HepG2 (cell line): ENCODE data around the gene ARF4. TPM values are rescaled to one million over a fixed set of nuclear protein-coding genes. Genes with fewer than 3 reads are reported as not detected.
A peak's percentile ranks its signal among the peaks of the same experiment; 100 is the strongest.

Source experiments
- BORCS8-MEF2B ChIP-seq: sonication (generic); formaldehyde crosslinking; IDR thresholded peaks from 2 replicates; pipeline ENCODE4 v1.8.0; 2022; ENCODE audit warnings: mild to moderate bottlenecking, missing genetic modification reagents
- CENPT ChIP-seq: sonication (generic); formaldehyde crosslinking; IDR thresholded peaks from 2 replicates; pipeline ENCODE4 v1.8.0; 2022; ENCODE audit warnings: low read depth, mild to moderate bottlenecking, moderate library complexity, missing genetic modification reagents
- DPF2 ChIP-seq: sonication (generic); formaldehyde crosslinking; IDR thresholded peaks from 2 replicates; pipeline ENCODE4 v1.4.0; 2020; ENCODE audit warnings: mild to moderate bottlenecking, low read depth, missing genetic modification reagents, borderline replicate concordance
- FOSL2 ChIP-seq: sonication (generic); formaldehyde crosslinking; IDR thresholded peaks from 2 replicates; pipeline ENCODE4 v1.4.0; 2020; ENCODE audit warnings: missing genetic modification reagents
- NAIF1 ChIP-seq: sonication (generic); formaldehyde crosslinking; IDR thresholded peaks from 2 replicates; pipeline ENCODE4 v1.5.0; 2020; ENCODE audit warnings: mild to moderate bottlenecking, missing genetic modification reagents, borderline replicate concordance
- PAX8 ChIP-seq: sonication (generic); formaldehyde crosslinking; IDR thresholded peaks from 2 replicates; pipeline ENCODE4 v1.8.0; 2022; ENCODE audit warnings: mild to moderate bottlenecking, missing genetic modification reagents, borderline replicate concordance
- U2AF2 ChIP-seq: fragments of 200-400 bp; formaldehyde crosslinking; IDR thresholded peaks from 2 replicates; pipeline ENCODE4 v1.6.1; 2017; ENCODE audit warnings: low read depth, mild to moderate bottlenecking, low read length
- ZNF547 ChIP-seq: sonication (generic); formaldehyde crosslinking; IDR thresholded peaks from 2 replicates; pipeline ENCODE4 v1.5.1; 2020; ENCODE audit warnings: mild to moderate bottlenecking, missing genetic modification reagents
- ZNF570 ChIP-seq: sonication (generic); formaldehyde crosslinking; IDR thresholded peaks from 2 replicates; pipeline ENCODE4 v1.4.0; 2020; ENCODE audit warnings: mild to moderate bottlenecking, missing genetic modification reagents, borderline replicate concordance
- ZNF607 ChIP-seq: sonication (generic); formaldehyde crosslinking; IDR thresholded peaks from 2 replicates; pipeline ENCODE4 v1.5.1; 2020; ENCODE audit warnings: missing genetic modification reagents, mild to moderate bottlenecking, borderline replicate concordance
- ZNF615 ChIP-seq: sonication (generic); formaldehyde crosslinking; IDR thresholded peaks from 2 replicates; pipeline ENCODE4 v1.5.0; 2020; ENCODE audit warnings: mild to moderate bottlenecking, missing genetic modification reagents, borderline replicate concordance
- polyA plus RNA-seq, 8 experiments: library from polyadenylated mRNA; depleted of rRNA in 3 of 8; stranded (reverse) in 7 of 8; unstranded in 1 of 8; fragments of >200 nt; fragmentation: Illumina TruSeq in 4 of 8; extraction: Trizol in 4 of 8; gene quantifications; 2 replicates each; pipeline versions ENCODE4 v1.2.1 to v1.2.3, GENCODE V29; 2011 to 2016; ENCODE audit warnings: low read depth in 4 of 8, missing spikeins in 1 of 8, mixed read lengths in 1 of 8; ENCODE audit not compliant: insufficient read depth in 1 of 8
- total RNA-seq, 5 experiments: library from RNA; depleted of rRNA; stranded (reverse); fragments of >200 nt; fragmentation: Illumina TruSeq; extraction: Trizol; gene quantifications; 2 replicates each; pipeline ENCODE4 v1.2.3, GENCODE V29; 2016; ENCODE audit warnings: low read depth in 1 of 5
- TF ChIP-seq, protein P1 (sequence below): sonication (generic); formaldehyde crosslinking; IDR thresholded peaks from 2 replicates; pipeline ENCODE4 v1.5.0; 2020; ENCODE audit warnings: mild to moderate bottlenecking, missing genetic modification reagents
- TF ChIP-seq, protein P2 (sequence below): sonication (generic); formaldehyde crosslinking; IDR thresholded peaks from 2 replicates; pipeline ENCODE4 v1.9.0; 2021; ENCODE audit warnings: missing genetic modification reagents, borderline replicate concordance
- TF ChIP-seq, protein P3 (sequence below): sonication (generic); formaldehyde crosslinking; IDR thresholded peaks from 2 replicates; pipeline ENCODE4 v1.4.0; 2020; ENCODE audit warnings: mild to moderate bottlenecking, missing genetic modification reagents, borderline replicate concordance
- TF ChIP-seq, protein P4 (sequence below): sonication (generic); formaldehyde crosslinking; IDR thresholded peaks from 2 replicates; pipeline ENCODE4 v1.5.0; 2020; ENCODE audit warnings: missing genetic modification reagents
- TF ChIP-seq, protein P5 (sequence below): sonication (generic); formaldehyde crosslinking; IDR thresholded peaks from 2 replicates; pipeline ENCODE4 v1.4.0; 2020; ENCODE audit warnings: missing genetic modification reagents, mild to moderate bottlenecking, borderline replicate concordance

ARF4 gene
- total and polyA plus RNA-seq, 2 of the 13 experiments (the other 11 are each of a cell fraction or from before 2014, with no cell fraction given), result 184 to 250 TPM

DNA sequence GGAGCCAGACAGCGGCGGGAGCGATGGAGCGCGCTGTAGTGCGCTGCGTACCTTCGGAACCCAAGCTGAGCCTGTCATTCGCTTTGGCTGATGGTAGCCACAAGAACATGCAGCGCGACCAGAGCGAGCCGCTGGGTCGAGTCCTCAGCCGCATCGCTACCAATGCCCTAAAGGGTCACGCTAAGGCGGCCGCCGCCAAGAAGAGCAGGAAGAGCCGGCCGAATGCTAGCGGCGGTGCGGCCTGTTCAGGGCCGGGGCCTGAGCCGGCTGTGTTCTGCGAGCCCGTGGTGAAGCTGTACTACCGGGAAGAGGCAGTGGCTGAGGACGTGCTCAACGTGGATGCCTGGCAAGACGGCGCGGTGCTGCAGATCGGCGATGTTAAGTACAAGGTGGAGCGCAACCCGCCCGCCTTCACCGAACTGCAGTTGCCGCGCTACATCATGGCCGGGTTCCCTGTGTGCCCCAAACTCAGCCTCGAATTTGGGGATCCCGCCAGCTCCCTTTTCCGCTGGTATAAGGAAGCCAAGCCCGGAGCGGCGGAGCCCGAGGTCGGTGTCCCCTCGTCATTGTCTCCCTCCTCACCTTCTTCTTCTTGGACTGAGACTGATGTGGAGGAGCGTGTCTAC, 40.6 kb downstream of the ARF4 start (continued):
- TF ChIP-seq, protein P1, sequence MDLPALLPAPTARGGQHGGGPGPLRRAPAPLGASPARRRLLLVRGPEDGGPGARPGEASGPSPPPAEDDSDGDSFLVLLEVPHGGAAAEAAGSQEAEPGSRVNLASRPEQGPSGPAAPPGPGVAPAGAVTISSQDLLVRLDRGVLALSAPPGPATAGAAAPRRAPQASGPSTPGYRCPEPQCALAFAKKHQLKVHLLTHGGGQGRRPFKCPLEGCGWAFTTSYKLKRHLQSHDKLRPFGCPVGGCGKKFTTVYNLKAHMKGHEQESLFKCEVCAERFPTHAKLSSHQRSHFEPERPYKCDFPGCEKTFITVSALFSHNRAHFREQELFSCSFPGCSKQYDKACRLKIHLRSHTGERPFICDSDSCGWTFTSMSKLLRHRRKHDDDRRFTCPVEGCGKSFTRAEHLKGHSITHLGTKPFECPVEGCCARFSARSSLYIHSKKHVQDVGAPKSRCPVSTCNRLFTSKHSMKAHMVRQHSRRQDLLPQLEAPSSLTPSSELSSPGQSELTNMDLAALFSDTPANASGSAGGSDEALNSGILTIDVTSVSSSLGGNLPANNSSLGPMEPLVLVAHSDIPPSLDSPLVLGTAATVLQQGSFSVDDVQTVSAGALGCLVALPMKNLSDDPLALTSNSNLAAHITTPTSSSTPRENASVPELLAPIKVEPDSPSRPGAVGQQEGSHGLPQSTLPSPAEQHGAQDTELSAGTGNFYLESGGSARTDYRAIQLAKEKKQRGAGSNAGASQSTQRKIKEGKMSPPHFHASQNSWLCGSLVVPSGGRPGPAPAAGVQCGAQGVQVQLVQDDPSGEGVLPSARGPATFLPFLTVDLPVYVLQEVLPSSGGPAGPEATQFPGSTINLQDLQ (CRISPR knock-in tag), result no peak
- TF ChIP-seq FOSL2 (CRISPR knock-in tag) (no peak), ZNF570 (CRISPR knock-in tag) (no peak), ZNF607 (CRISPR knock-in tag) (no peak), U2AF2 (no peak), CENPT (CRISPR knock-in tag) (no peak), ZNF547 (CRISPR knock-in tag) (no peak), NAIF1 (no peak), ZNF615 (CRISPR knock-in tag) (no peak), PAX8 (CRISPR knock-in tag) (no peak), DPF2 (CRISPR knock-in tag) (no peak), BORCS8-MEF2B (no peak)
- TF ChIP-seq, protein P2, sequence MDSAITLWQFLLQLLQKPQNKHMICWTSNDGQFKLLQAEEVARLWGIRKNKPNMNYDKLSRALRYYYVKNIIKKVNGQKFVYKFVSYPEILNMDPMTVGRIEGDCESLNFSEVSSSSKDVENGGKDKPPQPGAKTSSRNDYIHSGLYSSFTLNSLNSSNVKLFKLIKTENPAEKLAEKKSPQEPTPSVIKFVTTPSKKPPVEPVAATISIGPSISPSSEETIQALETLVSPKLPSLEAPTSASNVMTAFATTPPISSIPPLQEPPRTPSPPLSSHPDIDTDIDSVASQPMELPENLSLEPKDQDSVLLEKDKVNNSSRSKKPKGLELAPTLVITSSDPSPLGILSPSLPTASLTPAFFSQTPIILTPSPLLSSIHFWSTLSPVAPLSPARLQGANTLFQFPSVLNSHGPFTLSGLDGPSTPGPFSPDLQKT (CRISPR knock-in tag), result no peak
- TF ChIP-seq, protein P3, sequence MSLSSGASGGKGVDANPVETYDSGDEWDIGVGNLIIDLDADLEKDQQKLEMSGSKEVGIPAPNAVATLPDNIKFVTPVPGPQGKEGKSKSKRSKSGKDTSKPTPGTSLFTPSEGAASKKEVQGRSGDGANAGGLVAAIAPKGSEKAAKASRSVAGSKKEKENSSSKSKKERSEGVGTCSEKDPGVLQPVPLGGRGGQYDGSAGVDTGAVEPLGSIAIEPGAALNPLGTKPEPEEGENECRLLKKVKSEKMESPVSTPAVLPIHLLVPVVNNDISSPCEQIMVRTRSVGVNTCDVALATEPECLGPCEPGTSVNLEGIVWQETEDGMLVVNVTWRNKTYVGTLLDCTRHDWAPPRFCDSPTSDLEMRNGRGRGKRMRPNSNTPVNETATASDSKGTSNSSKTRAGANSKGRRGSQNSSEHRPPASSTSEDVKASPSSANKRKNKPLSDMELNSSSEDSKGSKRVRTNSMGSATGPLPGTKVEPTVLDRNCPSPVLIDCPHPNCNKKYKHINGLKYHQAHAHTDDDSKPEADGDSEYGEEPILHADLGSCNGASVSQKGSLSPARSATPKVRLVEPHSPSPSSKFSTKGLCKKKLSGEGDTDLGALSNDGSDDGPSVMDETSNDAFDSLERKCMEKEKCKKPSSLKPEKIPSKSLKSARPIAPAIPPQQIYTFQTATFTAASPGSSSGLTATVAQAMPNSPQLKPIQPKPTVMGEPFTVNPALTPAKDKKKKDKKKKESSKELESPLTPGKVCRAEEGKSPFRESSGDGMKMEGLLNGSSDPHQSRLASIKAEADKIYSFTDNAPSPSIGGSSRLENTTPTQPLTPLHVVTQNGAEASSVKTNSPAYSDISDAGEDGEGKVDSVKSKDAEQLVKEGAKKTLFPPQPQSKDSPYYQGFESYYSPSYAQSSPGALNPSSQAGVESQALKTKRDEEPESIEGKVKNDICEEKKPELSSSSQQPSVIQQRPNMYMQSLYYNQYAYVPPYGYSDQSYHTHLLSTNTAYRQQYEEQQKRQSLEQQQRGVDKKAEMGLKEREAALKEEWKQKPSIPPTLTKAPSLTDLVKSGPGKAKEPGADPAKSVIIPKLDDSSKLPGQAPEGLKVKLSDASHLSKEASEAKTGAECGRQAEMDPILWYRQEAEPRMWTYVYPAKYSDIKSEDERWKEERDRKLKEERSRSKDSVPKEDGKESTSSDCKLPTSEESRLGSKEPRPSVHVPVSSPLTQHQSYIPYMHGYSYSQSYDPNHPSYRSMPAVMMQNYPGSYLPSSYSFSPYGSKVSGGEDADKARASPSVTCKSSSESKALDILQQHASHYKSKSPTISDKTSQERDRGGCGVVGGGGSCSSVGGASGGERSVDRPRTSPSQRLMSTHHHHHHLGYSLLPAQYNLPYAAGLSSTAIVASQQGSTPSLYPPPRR, result peak; percentile 12; the same call in 1 of the 2 replicates
- TF ChIP-seq, protein P4, sequence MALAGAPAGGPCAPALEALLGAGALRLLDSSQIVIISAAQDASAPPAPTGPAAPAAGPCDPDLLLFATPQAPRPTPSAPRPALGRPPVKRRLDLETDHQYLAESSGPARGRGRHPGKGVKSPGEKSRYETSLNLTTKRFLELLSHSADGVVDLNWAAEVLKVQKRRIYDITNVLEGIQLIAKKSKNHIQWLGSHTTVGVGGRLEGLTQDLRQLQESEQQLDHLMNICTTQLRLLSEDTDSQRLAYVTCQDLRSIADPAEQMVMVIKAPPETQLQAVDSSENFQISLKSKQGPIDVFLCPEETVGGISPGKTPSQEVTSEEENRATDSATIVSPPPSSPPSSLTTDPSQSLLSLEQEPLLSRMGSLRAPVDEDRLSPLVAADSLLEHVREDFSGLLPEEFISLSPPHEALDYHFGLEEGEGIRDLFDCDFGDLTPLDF (CRISPR knock-in tag), result no peak
- TF ChIP-seq, protein P5, sequence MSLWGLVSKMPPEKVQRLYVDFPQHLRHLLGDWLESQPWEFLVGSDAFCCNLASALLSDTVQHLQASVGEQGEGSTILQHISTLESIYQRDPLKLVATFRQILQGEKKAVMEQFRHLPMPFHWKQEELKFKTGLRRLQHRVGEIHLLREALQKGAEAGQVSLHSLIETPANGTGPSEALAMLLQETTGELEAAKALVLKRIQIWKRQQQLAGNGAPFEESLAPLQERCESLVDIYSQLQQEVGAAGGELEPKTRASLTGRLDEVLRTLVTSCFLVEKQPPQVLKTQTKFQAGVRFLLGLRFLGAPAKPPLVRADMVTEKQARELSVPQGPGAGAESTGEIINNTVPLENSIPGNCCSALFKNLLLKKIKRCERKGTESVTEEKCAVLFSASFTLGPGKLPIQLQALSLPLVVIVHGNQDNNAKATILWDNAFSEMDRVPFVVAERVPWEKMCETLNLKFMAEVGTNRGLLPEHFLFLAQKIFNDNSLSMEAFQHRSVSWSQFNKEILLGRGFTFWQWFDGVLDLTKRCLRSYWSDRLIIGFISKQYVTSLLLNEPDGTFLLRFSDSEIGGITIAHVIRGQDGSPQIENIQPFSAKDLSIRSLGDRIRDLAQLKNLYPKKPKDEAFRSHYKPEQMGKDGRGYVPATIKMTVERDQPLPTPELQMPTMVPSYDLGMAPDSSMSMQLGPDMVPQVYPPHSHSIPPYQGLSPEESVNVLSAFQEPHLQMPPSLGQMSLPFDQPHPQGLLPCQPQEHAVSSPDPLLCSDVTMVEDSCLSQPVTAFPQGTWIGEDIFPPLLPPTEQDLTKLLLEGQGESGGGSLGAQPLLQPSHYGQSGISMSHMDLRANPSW (CRISPR knock-in tag), result no peak
